C4-2B (cell line): Measurements from ENCODE around the gene PTPRT.

Source experiments
- H3K27ac ChIP-seq: fragments of 450-650 bp; 2 replicates; pipeline ENCODE4 v1.5.1; 2017
- ZFX ChIP-seq: fragments of 450-650 bp; IDR thresholded peaks from 2 replicates; pipeline ENCODE4 v1.6.1; 2017
- TF ChIP-seq, protein P1 (sequence below): fragments of 450-650 bp; conservative IDR thresholded peaks from 2 replicates; pipeline ENCODE4 v1.5.1; 2017; ENCODE audit warnings: mild to moderate bottlenecking

PTPRT gene

GRCh38 chr20:42442716-42443115 lies 747.0 kb downstream of the PTPRT start:
- no peak overlapping the region for H3K27ac ChIP-seq
- TF ChIP-seq, protein P1, sequence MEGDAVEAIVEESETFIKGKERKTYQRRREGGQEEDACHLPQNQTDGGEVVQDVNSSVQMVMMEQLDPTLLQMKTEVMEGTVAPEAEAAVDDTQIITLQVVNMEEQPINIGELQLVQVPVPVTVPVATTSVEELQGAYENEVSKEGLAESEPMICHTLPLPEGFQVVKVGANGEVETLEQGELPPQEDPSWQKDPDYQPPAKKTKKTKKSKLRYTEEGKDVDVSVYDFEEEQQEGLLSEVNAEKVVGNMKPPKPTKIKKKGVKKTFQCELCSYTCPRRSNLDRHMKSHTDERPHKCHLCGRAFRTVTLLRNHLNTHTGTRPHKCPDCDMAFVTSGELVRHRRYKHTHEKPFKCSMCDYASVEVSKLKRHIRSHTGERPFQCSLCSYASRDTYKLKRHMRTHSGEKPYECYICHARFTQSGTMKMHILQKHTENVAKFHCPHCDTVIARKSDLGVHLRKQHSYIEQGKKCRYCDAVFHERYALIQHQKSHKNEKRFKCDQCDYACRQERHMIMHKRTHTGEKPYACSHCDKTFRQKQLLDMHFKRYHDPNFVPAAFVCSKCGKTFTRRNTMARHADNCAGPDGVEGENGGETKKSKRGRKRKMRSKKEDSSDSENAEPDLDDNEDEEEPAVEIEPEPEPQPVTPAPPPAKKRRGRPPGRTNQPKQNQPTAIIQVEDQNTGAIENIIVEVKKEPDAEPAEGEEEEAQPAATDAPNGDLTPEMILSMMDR = no peak
- TF ChIP-seq ZFX = no peak

GRCh38 chr20:42441864-42442331 lies 747.8 kb downstream of the PTPRT start:
- no peak overlapping the region for H3K27ac ChIP-seq
- TF ChIP-seq ZFX = no peak
- TF ChIP-seq, protein P1 = no peak

DNA sequence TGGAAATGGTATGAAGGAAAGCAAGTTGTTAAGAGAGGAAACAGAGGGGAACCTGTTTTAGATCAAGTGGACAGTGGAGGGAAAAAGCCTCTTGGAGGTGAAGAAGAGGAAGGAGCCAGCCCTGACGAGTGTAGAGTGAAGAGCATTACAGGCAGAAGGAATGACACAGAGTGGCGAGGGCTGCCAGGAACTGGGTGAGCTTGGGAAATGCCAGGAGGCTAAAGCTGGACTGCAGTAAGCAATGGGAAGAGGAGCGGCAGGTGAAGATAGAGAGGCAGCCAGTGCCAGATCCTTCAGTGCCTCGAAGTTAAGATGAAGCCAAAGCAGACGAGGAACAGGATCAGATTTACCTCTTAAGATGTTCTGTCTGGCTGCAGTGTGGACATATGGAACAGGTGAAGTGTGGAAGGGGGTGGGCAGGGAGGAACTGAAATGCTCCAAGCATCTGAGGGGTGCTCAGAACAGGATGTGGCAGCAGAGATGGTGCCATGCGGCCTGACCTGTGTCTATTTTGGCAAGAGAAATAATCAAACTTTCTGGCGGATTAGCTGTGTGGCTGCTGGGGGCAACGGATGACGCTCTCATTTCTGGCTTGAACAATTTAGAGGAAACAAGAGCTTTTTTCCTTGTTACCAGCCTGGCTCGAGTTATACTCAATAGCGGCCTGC lies 748.4 kb downstream of the PTPRT start:
- no peak overlapping the region for H3K27ac ChIP-seq
- TF ChIP-seq ZFX = no peak
- TF ChIP-seq, protein P1 = no peak

DNA sequence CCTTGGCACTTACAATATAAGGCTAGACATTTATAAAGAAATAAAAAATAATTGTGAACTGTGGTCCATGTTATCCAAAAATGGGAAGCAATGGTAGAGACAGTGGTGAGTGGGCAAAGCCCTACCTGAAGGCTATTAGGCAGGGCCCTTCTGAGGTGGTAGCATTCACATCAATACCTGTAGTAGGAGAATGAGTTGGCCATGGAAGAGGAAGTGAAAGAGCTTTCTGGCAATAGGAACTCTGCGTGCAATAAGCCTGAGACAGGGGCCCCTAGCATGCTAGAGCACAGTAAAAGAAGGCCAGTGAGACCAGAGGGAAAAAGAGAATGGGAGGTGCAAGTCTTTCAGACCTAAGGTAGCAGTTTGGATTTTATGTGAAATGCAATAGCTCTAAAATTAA lies 754.5 kb downstream of the PTPRT start:
- H3K27ac ChIP-seq = no peak overlapping the region
- TF ChIP-seq ZFX = no peak
- TF ChIP-seq, protein P1 = no peak

DNA sequence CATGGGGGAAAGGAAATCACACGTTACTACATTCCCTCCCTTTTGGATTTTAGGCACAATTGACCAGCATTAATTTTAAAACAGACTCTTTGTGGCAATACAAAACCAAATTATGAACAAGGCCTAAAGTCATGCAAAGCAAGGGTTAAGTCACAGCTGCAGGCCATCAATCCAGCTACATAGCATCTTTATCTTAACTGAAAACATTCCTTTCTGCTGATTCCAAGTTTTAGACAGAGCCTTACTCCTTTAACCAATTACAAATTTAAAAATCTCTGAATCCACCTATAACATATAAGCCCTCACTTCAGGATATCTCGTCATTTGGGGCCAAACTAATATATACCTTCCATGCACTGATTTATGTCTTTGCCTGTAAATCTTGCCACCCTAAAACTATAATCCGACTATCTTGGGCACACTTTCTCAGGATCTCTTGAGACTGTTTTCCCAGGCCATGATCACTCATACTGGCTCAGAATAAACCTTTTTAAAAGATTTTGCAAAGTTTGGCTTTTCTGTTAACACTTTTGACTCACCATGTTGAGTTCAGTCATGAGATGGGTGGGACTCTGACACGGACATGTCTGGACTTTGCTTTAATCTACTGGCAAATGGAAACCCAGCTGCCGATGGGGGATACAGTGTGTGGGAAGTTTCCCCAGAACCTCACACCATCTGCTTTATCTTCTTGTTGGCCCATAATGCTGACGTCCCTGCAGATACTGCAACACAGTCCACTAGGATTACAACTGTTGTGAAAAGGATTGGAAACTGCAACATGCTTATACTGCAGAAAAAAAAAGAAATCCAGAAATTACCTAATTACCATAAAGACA lies 757.0 kb downstream of the PTPRT start:
- no peak for TF ChIP-seq ZFX
- TF ChIP-seq, protein P1 = no peak
- no peak overlapping the region for H3K27ac ChIP-seq

- no peak overlapping the region for H3K27ac ChIP-seq
- no peak for TF ChIP-seq ZFX
- TF ChIP-seq, protein P1 = no peak
Measured at GRCh38 chr20:42430598-42430997, 759.1 kb downstream of the PTPRT start.
